Measurements from ENCODE around the gene CIAO1. TPM values are rescaled to one million over a fixed set of nuclear protein-coding genes. Genes with fewer than 3 reads are reported as not detected.
A peak's percentile ranks its signal among the peaks of the same experiment; 100 is the strongest.

Gene CIAO1
- total RNA-seq, 2 donors from 2014 or later: 115 to 123 TPM

- Histone ChIP-seq H3K27ac (peak overlapping the region; percentile 89 to 91), H3K4me3 (no peak overlapping the region), H3K9me3 (no peaks in the 10 kb centered on the region), H3K4me1 (ENCODE audit: control insufficient read depth in 1 of 2, low read depth in 2 of 2) (peaks cover 61 to 76% of the 10 kb centered on the region in 2 donors), H3K27me3 (replicated peaks; ENCODE audit: insufficient read depth) (no peaks in the 10 kb centered on the region), H3K36me3 (peaks cover 6% of the 10 kb centered on the region)
- TF ChIP-seq, protein P1, sequence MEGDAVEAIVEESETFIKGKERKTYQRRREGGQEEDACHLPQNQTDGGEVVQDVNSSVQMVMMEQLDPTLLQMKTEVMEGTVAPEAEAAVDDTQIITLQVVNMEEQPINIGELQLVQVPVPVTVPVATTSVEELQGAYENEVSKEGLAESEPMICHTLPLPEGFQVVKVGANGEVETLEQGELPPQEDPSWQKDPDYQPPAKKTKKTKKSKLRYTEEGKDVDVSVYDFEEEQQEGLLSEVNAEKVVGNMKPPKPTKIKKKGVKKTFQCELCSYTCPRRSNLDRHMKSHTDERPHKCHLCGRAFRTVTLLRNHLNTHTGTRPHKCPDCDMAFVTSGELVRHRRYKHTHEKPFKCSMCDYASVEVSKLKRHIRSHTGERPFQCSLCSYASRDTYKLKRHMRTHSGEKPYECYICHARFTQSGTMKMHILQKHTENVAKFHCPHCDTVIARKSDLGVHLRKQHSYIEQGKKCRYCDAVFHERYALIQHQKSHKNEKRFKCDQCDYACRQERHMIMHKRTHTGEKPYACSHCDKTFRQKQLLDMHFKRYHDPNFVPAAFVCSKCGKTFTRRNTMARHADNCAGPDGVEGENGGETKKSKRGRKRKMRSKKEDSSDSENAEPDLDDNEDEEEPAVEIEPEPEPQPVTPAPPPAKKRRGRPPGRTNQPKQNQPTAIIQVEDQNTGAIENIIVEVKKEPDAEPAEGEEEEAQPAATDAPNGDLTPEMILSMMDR (IDR thresholded peaks at IDR 0.05): no peak
- ATAC-seq (ENCODE audit: insufficient number of reproducible peaks, low FRiP score, low read depth) (no peak), DNase-seq (ENCODE audit: low spot score) (no peak)
Measured at GRCh38 chr2:96261328-96262003, 4.6 kb upstream of the CIAO1 start.

- ATAC-seq (ENCODE audit: insufficient number of reproducible peaks, low FRiP score, low read depth) (no peak), DNase-seq (ENCODE audit: low spot score) (no peak)
- H3K4me1 ChIP-seq (ENCODE audit: control insufficient read depth in 1 of 2, low read depth in 2 of 2): peaks cover 64 to 82% of the 10 kb centered on the region in 2 donors
- peak overlapping the region; percentile 13 to 89 for H3K27ac ChIP-seq
- TF ChIP-seq, protein P1 (IDR thresholded peaks at IDR 0.05): no peak
- H3K9me3 ChIP-seq: no peaks in the 10 kb centered on the region
- no peak overlapping the region for H3K4me3 ChIP-seq
- H3K36me3 ChIP-seq: peaks cover 6% of the 10 kb centered on the region
- H3K27me3 ChIP-seq (replicated peaks; ENCODE audit: insufficient read depth): no peaks in the 10 kb centered on the region
Measured at GRCh38 chr2:96262306-96262705, 3.7 kb upstream of the CIAO1 start.

- H3K9me3 ChIP-seq: no peaks in the 10 kb centered on the region
- TF ChIP-seq, protein P1 (IDR thresholded peaks at IDR 0.05): no peak
- H3K4me3 ChIP-seq: peak overlapping the region; percentile 95
- DNase-seq (ENCODE audit: low spot score) (no peak), ATAC-seq (ENCODE audit: insufficient number of reproducible peaks, low FRiP score, low read depth) (no peak)
- H3K27ac ChIP-seq: no peak overlapping the region
- H3K27me3 ChIP-seq (replicated peaks; ENCODE audit: insufficient read depth): no peaks in the 10 kb centered on the region
- peaks cover 46 to 69% of the 10 kb centered on the region in 2 donors for H3K4me1 ChIP-seq (ENCODE audit: control insufficient read depth in 1 of 2, low read depth in 2 of 2)
- H3K36me3 ChIP-seq: peaks cover 21% of the 10 kb centered on the region
Measured at GRCh38 chr2:96264086-96264485, 1.9 kb upstream of the CIAO1 start.

DNA sequence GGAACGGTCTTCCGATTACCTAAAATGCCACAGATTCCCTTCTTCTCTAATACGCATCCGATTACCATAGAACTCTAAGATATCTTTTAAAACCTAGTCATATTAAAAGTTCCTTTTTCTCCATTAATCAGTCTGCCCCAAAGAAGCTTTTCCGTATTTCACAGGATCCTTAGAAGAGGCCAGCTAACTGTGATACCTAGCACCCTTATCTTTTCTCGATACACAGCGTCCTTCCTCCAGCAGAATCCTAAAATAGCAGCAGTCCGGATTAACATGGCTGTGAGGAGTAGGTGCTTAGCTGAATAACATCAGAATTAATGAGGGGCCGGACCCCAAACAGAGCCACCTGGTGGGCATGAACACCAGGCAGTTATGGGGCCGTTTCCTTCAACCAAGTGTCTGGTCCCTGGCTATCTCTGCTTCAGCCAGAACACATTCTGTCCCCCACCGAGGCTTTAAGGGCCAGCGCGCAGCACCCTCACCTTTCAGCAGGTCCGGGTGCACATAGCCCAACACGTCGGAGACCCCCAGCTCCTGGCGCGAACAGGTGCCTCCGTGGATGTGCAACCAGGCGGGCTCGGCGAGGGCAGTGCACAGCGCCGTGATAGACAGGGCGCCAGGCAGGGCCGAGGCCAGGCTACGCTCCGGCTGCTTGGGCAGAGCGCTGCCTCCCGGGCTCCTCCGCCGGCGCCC lies 1.2 kb upstream of the CIAO1 start:
- ATAC-seq (ENCODE audit: insufficient number of reproducible peaks, low FRiP score, low read depth) (no peak), DNase-seq (ENCODE audit: low spot score) (no peak)
- TF ChIP-seq, protein P1 (IDR thresholded peaks at IDR 0.05): no peak
- Histone ChIP-seq H3K4me3 (peak overlapping the region; percentile 95), H3K27ac (peak overlapping the region; percentile 88 to 89), H3K9me3 (no peaks in the 10 kb centered on the region), H3K27me3 (replicated peaks; ENCODE audit: insufficient read depth) (no peaks in the 10 kb centered on the region), H3K4me1 (ENCODE audit: control insufficient read depth in 1 of 2, low read depth in 2 of 2) (peaks cover 39 to 61% of the 10 kb centered on the region in 2 donors), H3K36me3 (peaks cover 24% of the 10 kb centered on the region)

- H3K36me3 ChIP-seq: peaks cover 24% of the 10 kb centered on the region
- no peaks in the 10 kb centered on the region for H3K9me3 ChIP-seq
- DNase-seq (ENCODE audit: low spot score): peak; percentile 15
- H3K4me1 ChIP-seq (ENCODE audit: control insufficient read depth in 1 of 2, low read depth in 2 of 2): peaks cover 34 to 56% of the 10 kb centered on the region in 2 donors
- H3K27ac ChIP-seq: peak overlapping the region; percentile 88 to 89
- ATAC-seq (ENCODE audit: insufficient number of reproducible peaks, low FRiP score, low read depth): peak; percentile 1
- TF ChIP-seq, protein P1 (IDR thresholded peaks at IDR 0.05): no peak
- H3K27me3 ChIP-seq (replicated peaks; ENCODE audit: insufficient read depth): no peaks in the 10 kb centered on the region
- H3K4me3 ChIP-seq: peak overlapping the region; percentile 95
Measured at GRCh38 chr2:96265349-96265839, 631 bp upstream of the CIAO1 start.

Data from thoracic aorta (tissue), 2 donors.